Activated naive CD8-positive, alpha-beta T cell treated with anti-CD3 and anti-CD28 coated beads, Interleukin-2, amount 10 ng/mL, durations not matched to agents 7 days and 5 days (primary cell): Measurements from ENCODE around the gene MED17. TPM values are rescaled to one million over a fixed set of nuclear protein-coding genes. Genes with fewer than 3 reads are reported as not detected.

Experiments
- ATAC-seq: fragments of 150-1000 bp; cut with Tn5 transposase; one replicate; pipeline ENCODE4 v1.10.0; 2021; ENCODE audit warnings: low read depth, moderate library complexity
- POLR2A ChIA-PET: fragments of 350-600 bp; sonication (Branson Sonifier 250); formaldehyde crosslinking; loops from one replicate; lab custom pipeline; 2021; ENCODE audit warnings: antibody characterized with exemption; lab: Charles Lee
- DNase-seq: peaks from one replicate; pipeline ENCODE4 v3.0.0; 2021
- H3K27ac Mint-ChIP-seq: one replicate; pipeline ENCODE4 v1.8.0; 2022; ENCODE audit warnings: mild to moderate bottlenecking, mixed read lengths
- H3K27me3 Mint-ChIP-seq: one replicate; pipeline ENCODE4 v1.8.0; 2022; ENCODE audit warnings: mild to moderate bottlenecking, moderate library complexity, mixed read lengths
- H3K36me3 Mint-ChIP-seq: one replicate; pipeline ENCODE4 v1.8.0; 2021; ENCODE audit warnings: mild to moderate bottlenecking, mixed read lengths
- H3K4me1 Mint-ChIP-seq: one replicate; pipeline ENCODE4 v1.8.0; 2021; ENCODE audit warnings: mixed read lengths
- H3K4me3 Mint-ChIP-seq: one replicate; pipeline ENCODE4 v1.8.0; 2022; ENCODE audit warnings: mild to moderate bottlenecking, moderate library complexity, mixed read lengths
- H3K9me3 Mint-ChIP-seq: one replicate; pipeline ENCODE4 v1.8.0; 2021; ENCODE audit warnings: mixed read lengths
- total RNA-seq, 2 experiments: library from RNA; stranded (reverse); gene quantifications; one replicate each; pipeline ENCODE4 v1.2.3, GENCODE V29; 2021

The MED17 gene
- total RNA-seq, 2 experiments from 2014 or later: 43.0 to 44.8 TPM

GRCh38 chr11:93832780-93833179, 48.7 kb downstream of the MED17 start:
- Mint-ChIP-seq H3K36me3 (no peaks in the 10 kb centered on the region), H3K27me3 (peaks cover 8% of the 10 kb centered on the region), H3K4me1 (no peaks in the 10 kb centered on the region), H3K27ac (no peak overlapping the region), H3K9me3 (no peaks in the 10 kb centered on the region), H3K4me3 (no peak overlapping the region)
- ATAC-seq: no peak
- DNase-seq: no peak
- POLR2A ChIA-PET: no interaction called here

- Mint-ChIP-seq H3K4me3 (no peak overlapping the region), H3K36me3 (no peaks in the 10 kb centered on the region), H3K4me1 (no peaks in the 10 kb centered on the region), H3K9me3 (no peaks in the 10 kb centered on the region), H3K27ac (no peak overlapping the region), H3K27me3 (peaks cover 3% of the 10 kb centered on the region)
- no peak for DNase-seq
- POLR2A ChIA-PET: no interaction called here
- ATAC-seq: no peak
Observed at GRCh38 chr11:93838967-93839366, 54.9 kb downstream of the MED17 start.

- DNase-seq (no peak), ATAC-seq (no peak)
- H3K4me1 Mint-ChIP-seq: no peaks in the 10 kb centered on the region
- H3K9me3 Mint-ChIP-seq: no peaks in the 10 kb centered on the region
- no peak overlapping the region for H3K4me3 Mint-ChIP-seq
- peaks cover 2% of the 10 kb centered on the region for H3K27me3 Mint-ChIP-seq
- POLR2A ChIA-PET: no interaction called here
- H3K27ac Mint-ChIP-seq: no peak overlapping the region
- no peaks in the 10 kb centered on the region for H3K36me3 Mint-ChIP-seq
Observed at GRCh38 chr11:93840180-93840579, 56.1 kb downstream of the MED17 start.

- no peaks in the 10 kb centered on the region for H3K9me3 Mint-ChIP-seq
Observed at GRCh38 chr11:93840981-93841380, 56.9 kb downstream of the MED17 start.

GRCh38 chr11:93841446-93841845, 57.4 kb downstream of the MED17 start:
- Mint-ChIP-seq H3K36me3 (no peaks in the 10 kb centered on the region), H3K27ac (no peak overlapping the region), H3K27me3 (peaks cover 2% of the 10 kb centered on the region), H3K9me3 (no peaks in the 10 kb centered on the region), H3K4me3 (no peak overlapping the region), H3K4me1 (no peaks in the 10 kb centered on the region)
- DNase-seq: no peak
- POLR2A ChIA-PET: no interaction called here
- ATAC-seq: no peak

More at GRCh38 chr11:93840981-93841380, 56.9 kb downstream of the MED17 start:
- POLR2A ChIA-PET: no interaction called here
- Mint-ChIP-seq H3K36me3 (no peaks in the 10 kb centered on the region), H3K27me3 (peaks cover 2% of the 10 kb centered on the region), H3K4me3 (no peak overlapping the region), H3K4me1 (no peaks in the 10 kb centered on the region), H3K27ac (no peak overlapping the region)
- no peak for ATAC-seq
- no peak for DNase-seq

GRCh38 chr11:93842034-93842433, 58.0 kb downstream of the MED17 start:
- ATAC-seq: no peak
- Mint-ChIP-seq H3K36me3 (no peaks in the 10 kb centered on the region), H3K4me3 (no peak overlapping the region), H3K9me3 (no peaks in the 10 kb centered on the region), H3K4me1 (no peaks in the 10 kb centered on the region), H3K27me3 (peaks cover 2% of the 10 kb centered on the region), H3K27ac (no peak overlapping the region)
- no peak for DNase-seq
- POLR2A ChIA-PET: no interaction called here

GRCh38 chr11:93842461-93842860, 58.4 kb downstream of the MED17 start:
- Mint-ChIP-seq H3K4me1 (no peaks in the 10 kb centered on the region), H3K9me3 (no peaks in the 10 kb centered on the region), H3K27ac (no peak overlapping the region), H3K36me3 (no peaks in the 10 kb centered on the region), H3K4me3 (no peak overlapping the region), H3K27me3 (peaks cover 2% of the 10 kb centered on the region)
- no peak for DNase-seq
- ATAC-seq: no peak
- POLR2A ChIA-PET: no interaction called here

- DNase-seq (no peak), ATAC-seq (no peak)
- Mint-ChIP-seq H3K36me3 (no peaks in the 10 kb centered on the region), H3K4me3 (no peak overlapping the region), H3K27me3 (peaks cover 6% of the 10 kb centered on the region), H3K9me3 (no peaks in the 10 kb centered on the region), H3K27ac (no peak overlapping the region), H3K4me1 (no peaks in the 10 kb centered on the region)
- POLR2A ChIA-PET: no interaction called here
Observed at GRCh38 chr11:93843906-93844305, 59.8 kb downstream of the MED17 start.

- Mint-ChIP-seq H3K27me3 (peaks cover 12% of the 10 kb centered on the region), H3K27ac (no peak overlapping the region), H3K4me3 (no peak overlapping the region), H3K4me1 (peaks cover 1% of the 10 kb centered on the region), H3K9me3 (no peaks in the 10 kb centered on the region), H3K36me3 (no peaks in the 10 kb centered on the region)
- DNase-seq (no peak), ATAC-seq (no peak)
- POLR2A ChIA-PET: no interaction called here
Observed at GRCh38 chr11:93844568-93844967, 60.5 kb downstream of the MED17 start.

- no peaks in the 10 kb centered on the region for H3K9me3 Mint-ChIP-seq
- no peak overlapping the region for H3K4me3 Mint-ChIP-seq
- H3K36me3 Mint-ChIP-seq: no peaks in the 10 kb centered on the region
- H3K27ac Mint-ChIP-seq: no peak overlapping the region
- no peak for ATAC-seq
- POLR2A ChIA-PET: no interaction called here
- DNase-seq: no peak
- H3K27me3 Mint-ChIP-seq: peaks cover 15% of the 10 kb centered on the region
- H3K4me1 Mint-ChIP-seq: peaks cover 1% of the 10 kb centered on the region
Observed at GRCh38 chr11:93845181-93846092, 61.4 kb downstream of the MED17 start.

GRCh38 chr11:93846411-93846810, 62.3 kb downstream of the MED17 start:
- no peak overlapping the region for H3K4me3 Mint-ChIP-seq
- H3K27me3 Mint-ChIP-seq: peaks cover 24% of the 10 kb centered on the region
- no peak overlapping the region for H3K27ac Mint-ChIP-seq
- POLR2A ChIA-PET: no interaction called here
- H3K36me3 Mint-ChIP-seq: no peaks in the 10 kb centered on the region
- peaks cover 1% of the 10 kb centered on the region for H3K4me1 Mint-ChIP-seq
- no peaks in the 10 kb centered on the region for H3K9me3 Mint-ChIP-seq
- DNase-seq: no peak
- no peak for ATAC-seq

GRCh38 chr11:93849201-93849600, 65.1 kb downstream of the MED17 start:
- POLR2A ChIA-PET: no interaction called here
- DNase-seq: no peak
- ATAC-seq: no peak
- peaks cover 1% of the 10 kb centered on the region for H3K4me1 Mint-ChIP-seq
- H3K36me3 Mint-ChIP-seq: no peaks in the 10 kb centered on the region
- peaks cover 35% of the 10 kb centered on the region for H3K27me3 Mint-ChIP-seq
- H3K4me3 Mint-ChIP-seq: no peak overlapping the region
- H3K27ac Mint-ChIP-seq: no peak overlapping the region
- H3K9me3 Mint-ChIP-seq: no peaks in the 10 kb centered on the region

GRCh38 chr11:93849751-93850593, 65.9 kb downstream of the MED17 start:
- Mint-ChIP-seq H3K27ac (no peak overlapping the region), H3K4me1 (peaks cover 1% of the 10 kb centered on the region), H3K27me3 (peaks cover 35% of the 10 kb centered on the region), H3K36me3 (no peaks in the 10 kb centered on the region), H3K4me3 (no peak overlapping the region), H3K9me3 (no peaks in the 10 kb centered on the region)
- ATAC-seq (no peak), DNase-seq (no peak)
- POLR2A ChIA-PET: interaction anchor here (0.6 kb wide), 1 partner anchor 1205 kb away, joined by 3 read pairs; no protein-coding TSS in a partner anchor
